H9 (cell line): ENCODE results near the gene PAFAH1B2. TPM values are rescaled to one million over a fixed set of nuclear protein-coding genes. Genes with fewer than 3 reads are reported as not detected.

Experiments used
- DNase-seq: peaks from one replicate; pipeline ENCODE4 v3.0.0-alpha.2; 2017
- H2AFZ ChIP-seq: one replicate; pipeline ENCODE4 v1.6.1; 2013; ENCODE audit warnings: mild to moderate bottlenecking, low read length, control low read depth, moderate library complexity
- H2AK5ac ChIP-seq: 2 replicates; pipeline ENCODE4 v1.6.1; 2013; ENCODE audit warnings: low read length, control low read depth, mixed read lengths; ENCODE audit not compliant: insufficient read length
- H2BK120ac ChIP-seq: one replicate; pipeline ENCODE4 v1.6.1; 2013; ENCODE audit warnings: low read depth, mild to moderate bottlenecking, low read length, control low read depth, inconsistent platforms; ENCODE audit not compliant: poor library complexity, severe bottlenecking
- H2BK12ac ChIP-seq: 2 replicates; pipeline ENCODE4 v1.6.1; 2013; ENCODE audit warnings: low read length, control low read depth, mixed read lengths, low read depth; ENCODE audit not compliant: insufficient read length
- H2BK15ac ChIP-seq: 2 replicates; pipeline ENCODE4 v1.6.1; 2013; ENCODE audit warnings: low read depth, low read length, control low read depth
- H2BK20ac ChIP-seq: one replicate; pipeline ENCODE4 v1.6.1; 2013; ENCODE audit warnings: low read depth, mild to moderate bottlenecking, low read length, control low read depth, inconsistent platforms; ENCODE audit not compliant: poor library complexity, severe bottlenecking
- H2BK5ac ChIP-seq: 2 replicates; pipeline ENCODE4 v1.6.1; 2013; ENCODE audit warnings: low read length, control low read depth, mixed read lengths; ENCODE audit not compliant: insufficient read length
- H3K14ac ChIP-seq: 2 replicates; pipeline ENCODE4 v1.6.1; 2013; ENCODE audit warnings: low read length, control low read depth; ENCODE audit not compliant: insufficient read depth
- H3K18ac ChIP-seq: 2 replicates; pipeline ENCODE4 v1.6.1; 2013; ENCODE audit warnings: low read depth, mild to moderate bottlenecking, mixed read lengths, low read length, control low read depth; ENCODE audit not compliant: insufficient read length
- H3K23ac ChIP-seq: 2 replicates; pipeline ENCODE4 v1.6.1; 2013; ENCODE audit warnings: low read length, control low read depth, mixed read lengths, low read depth; ENCODE audit not compliant: insufficient read length
- H3K23me2 ChIP-seq: 2 replicates; pipeline ENCODE4 v1.6.1; 2013; ENCODE audit warnings: low read depth, mild to moderate bottlenecking, mixed read lengths, low read length, control low read depth; ENCODE audit not compliant: insufficient read length, poor library complexity, severe bottlenecking
- H3K27ac ChIP-seq: 2 replicates; pipeline ENCODE4 v1.5.1; 2013; ENCODE audit warnings: low read length, control low read depth, mixed read lengths, low read depth; ENCODE audit not compliant: insufficient read length
- H3K27me3 ChIP-seq: 2 replicates; pipeline ENCODE4 v1.6.1; 2013; ENCODE audit warnings: low read length, control low read depth, inconsistent platforms; ENCODE audit not compliant: insufficient read depth
- H3K4ac ChIP-seq: 2 replicates; pipeline ENCODE4 v1.6.1; 2013; ENCODE audit warnings: low read depth, mild to moderate bottlenecking, control low read depth, inconsistent platforms, low read length, moderate library complexity
- H3K4me1 ChIP-seq: 2 replicates; pipeline ENCODE4 v1.6.1; 2013; ENCODE audit warnings: low read length, control low read depth, inconsistent platforms; ENCODE audit not compliant: insufficient read depth
- H3K4me2 ChIP-seq: 2 replicates; pipeline ENCODE4 v1.6.1; 2013; ENCODE audit warnings: low read length, control low read depth, mixed read lengths; ENCODE audit not compliant: insufficient read length, insufficient read depth
- H3K56ac ChIP-seq: 2 replicates; pipeline ENCODE4 v1.6.1; 2013; ENCODE audit warnings: low read depth, mild to moderate bottlenecking, mixed read lengths, low read length, control low read depth; ENCODE audit not compliant: insufficient read length
- H3K79me1 ChIP-seq: 2 replicates; pipeline ENCODE4 v1.6.1; 2013; ENCODE audit warnings: low read depth, mild to moderate bottlenecking, moderate library complexity, low read length, control low read depth, inconsistent platforms; ENCODE audit not compliant: insufficient read depth, poor library complexity, severe bottlenecking
- H3K79me2 ChIP-seq: 2 replicates; pipeline ENCODE4 v1.6.1; 2013; ENCODE audit warnings: low read length, control low read depth, inconsistent platforms; ENCODE audit not compliant: insufficient read depth
- H3K9ac ChIP-seq: 2 replicates; pipeline ENCODE4 v1.6.1; 2013; ENCODE audit warnings: low read length, control low read depth, mixed read lengths; ENCODE audit not compliant: insufficient read length; ENCODE audit errors: extremely low read depth
- H3K9me3 ChIP-seq: one replicate; pipeline ENCODE4 v1.6.1; 2013; ENCODE audit warnings: low read depth, low read length, inconsistent platforms; ENCODE audit not compliant: control insufficient read depth
- H3T11ph ChIP-seq: one replicate; pipeline ENCODE4 v1.6.1; 2013; ENCODE audit warnings: mild to moderate bottlenecking, low read length, control low read depth, inconsistent platforms
- H4K20me1 ChIP-seq: one replicate; pipeline ENCODE4 v1.6.1; 2013; ENCODE audit not compliant: control insufficient read depth, insufficient read length, insufficient read depth
- H4K5ac ChIP-seq: 2 replicates; pipeline ENCODE4 v1.6.1; 2013; ENCODE audit warnings: low read depth, mild to moderate bottlenecking, mixed read lengths, low read length, control low read depth; ENCODE audit not compliant: insufficient read length
- H4K8ac ChIP-seq: replicated peaks from 2 replicates; pipeline ENCODE4 v1.6.1; 2013; ENCODE audit warnings: low read length, control low read depth, mixed read lengths, low read depth; ENCODE audit not compliant: insufficient read length
- H4K91ac ChIP-seq: 2 replicates; pipeline ENCODE4 v1.6.1; 2013; ENCODE audit warnings: low read depth, mild to moderate bottlenecking, moderate library complexity, mixed read lengths, low read length, control low read depth; ENCODE audit not compliant: insufficient read length
- H3K27ac Mint-ChIP-seq, 3 experiments: 2 replicates in 2 of 3; 3 replicates in 1 of 3; pipeline ENCODE4 v1.8.0; 2020 to 2021; ENCODE audit warnings: mixed read lengths in 3 of 3, mild to moderate bottlenecking in 1 of 3, moderate library complexity in 1 of 3
- H3K27me3 Mint-ChIP-seq: 2 replicates; pipeline ENCODE4 v1.8.0; 2021; ENCODE audit warnings: low read depth, mild to moderate bottlenecking, moderate library complexity, mixed read lengths
- H3K36me3 Mint-ChIP-seq, 3 experiments: 2 replicates in 2 of 3; 3 replicates in 1 of 3; pipeline ENCODE4 v1.8.0; 2020 to 2021; ENCODE audit warnings: low read depth in 3 of 3, mixed read lengths in 3 of 3; ENCODE audit not compliant: insufficient read depth in 1 of 3
- H3K4me1 Mint-ChIP-seq, 2 experiments: 2 replicates each; pipeline ENCODE4 v1.8.0; 2020; ENCODE audit warnings: mixed read lengths in 2 of 2
- H3K4me3 Mint-ChIP-seq, 2 experiments: 2 replicates in 1 of 2; 3 replicates in 1 of 2; pipeline ENCODE4 v1.8.0; 2020 to 2021; ENCODE audit warnings: mild to moderate bottlenecking in 2 of 2, mixed read lengths in 2 of 2, moderate library complexity in 1 of 2
- H3K9me3 Mint-ChIP-seq, 2 experiments: 2 replicates in 1 of 2; 3 replicates in 1 of 2; pipeline ENCODE4 v1.8.0; 2020; ENCODE audit warnings: mild to moderate bottlenecking in 2 of 2, mixed read lengths in 2 of 2, moderate library complexity in 1 of 2
- CTCF ChIP-seq: fragments of 200-600 bp; sonication (generic); conservative IDR thresholded peaks from 3 replicates; pipeline ENCODE4 v1.8.0; 2021; ENCODE audit warnings: antibody characterized with exemption, mild to moderate bottlenecking
- WGBS: extraction: QIAGEN DNeasy Blood & Tissue Kit; methylation state at CpG from one replicate; pipeline ENCODE4 v1.1.7; 2013; ENCODE audit warnings: missing lambda C conversion rate, low lambda C conversion rate, mixed read lengths; ENCODE audit not compliant: insufficient read length; ENCODE audit errors: extremely low coverage; 5-methylcytosine and 5-hydroxymethylcytosine counted together
- total RNA-seq: library from RNA; stranded (reverse); gene quantifications from 2 replicates; pipeline ENCODE4 v1.2.1, GENCODE V29; 2021

PAFAH1B2 gene
- total RNA-seq, 1 experiment from 2014 or later, result 161 TPM

DNA sequence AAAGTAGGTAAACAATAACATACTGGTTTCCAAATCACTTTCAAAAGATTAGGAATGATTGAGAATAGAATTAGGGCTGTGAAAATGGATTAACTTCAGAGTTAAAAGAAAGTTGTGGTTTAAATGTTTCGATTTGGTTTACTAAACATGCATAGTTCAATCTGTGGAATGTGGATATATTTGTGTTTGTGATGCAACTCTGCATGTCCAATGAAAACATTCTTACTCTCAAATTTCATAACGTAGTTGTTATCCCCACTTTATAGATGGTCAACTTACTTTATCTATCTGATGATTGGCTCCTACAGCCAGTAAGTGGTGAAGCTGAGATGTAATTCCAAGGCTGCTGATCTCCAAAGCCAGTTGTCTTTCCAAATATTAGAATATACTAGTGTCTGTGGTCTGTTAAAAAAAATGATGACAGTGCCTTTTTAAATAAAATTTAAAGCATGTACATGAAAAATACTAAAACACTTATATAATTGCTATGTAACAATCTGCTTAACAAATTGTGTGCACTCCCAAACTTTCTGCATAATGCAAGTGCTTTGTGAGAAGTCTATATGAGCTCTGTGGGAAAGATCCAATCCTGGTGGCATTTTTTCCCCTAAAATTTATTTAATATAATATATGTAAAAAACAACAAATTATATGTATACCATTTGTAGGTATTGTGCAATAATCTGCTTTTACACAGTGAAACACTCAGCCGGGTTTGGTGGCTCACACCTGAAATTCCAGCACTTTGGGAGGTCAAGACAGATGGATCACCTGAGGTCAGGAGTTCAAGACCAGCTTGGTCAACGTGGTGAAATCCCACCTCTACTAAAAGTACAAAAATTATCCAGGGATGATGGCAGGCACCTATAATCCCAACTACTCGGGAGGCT lies 36.1 kb upstream of the PAFAH1B2 start:
- H3K27ac ChIP-seq, result no peak overlapping the region
- Mint-ChIP-seq H3K27me3 (no peaks in the 10 kb centered on the region), H3K36me3 (no peaks in the 10 kb centered on the region), H3K4me3 (no peak overlapping the region; a peak in 1 of 5 replicates), H3K9me3 (no peaks in the 10 kb centered on the region), H3K4me1 (no peaks in the 10 kb centered on the region), H3K27ac (no peak overlapping the region)
- H4K5ac ChIP-seq, result no peak overlapping the region
- H4K8ac ChIP-seq, result no peak overlapping the region
- H3K9ac ChIP-seq, result no peak overlapping the region
- no peak overlapping the region for H2BK120ac ChIP-seq
- no peak overlapping the region for H3K56ac ChIP-seq
- H3K79me1 ChIP-seq, result no peaks in the 10 kb centered on the region
- no peak overlapping the region for H2BK15ac ChIP-seq
- no peak overlapping the region for H3K4ac ChIP-seq
- no peak overlapping the region for H2BK20ac ChIP-seq
- no peak overlapping the region for H2BK12ac ChIP-seq
- H3K23me2 ChIP-seq, result no peaks in the 10 kb centered on the region
- no peak overlapping the region for H3K4me2 ChIP-seq
- H4K20me1 ChIP-seq, result no peaks in the 10 kb centered on the region
- H3K18ac ChIP-seq, result no peak overlapping the region
- no peak overlapping the region for H4K91ac ChIP-seq
- WGBS, result 100% methylated on average over 1 of the region's 5 CpGs
- H3K23ac ChIP-seq, result no peak overlapping the region
- no peak overlapping the region for H3K14ac ChIP-seq
- no peak overlapping the region for H2BK5ac ChIP-seq
- H3K4me1 ChIP-seq, result no peaks in the 10 kb centered on the region
- no peak for TF ChIP-seq CTCF
- no peak overlapping the region for H3T11ph ChIP-seq
- no peaks in the 10 kb centered on the region for H3K27me3 ChIP-seq
- H2AK5ac ChIP-seq, result no peak overlapping the region
- no peak for DNase-seq
- H2AFZ ChIP-seq, result no peak overlapping the region
- H3K9me3 ChIP-seq, result no peaks in the 10 kb centered on the region
- H3K79me2 ChIP-seq, result no peaks in the 10 kb centered on the region
